Measurements from ENCODE around the gene EPHB2.

Gene EPHB2

GRCh38 chr1:22722901-22723550, 12.4 kb downstream of the EPHB2 start:
- no peak for DNase-seq

- DNase-seq, result no peak
Observed at GRCh38 chr1:22727873-22728272, 17.2 kb downstream of the EPHB2 start.

GRCh38 chr1:22728751-22729399, 18.2 kb downstream of the EPHB2 start:
- no peak for DNase-seq

DNA sequence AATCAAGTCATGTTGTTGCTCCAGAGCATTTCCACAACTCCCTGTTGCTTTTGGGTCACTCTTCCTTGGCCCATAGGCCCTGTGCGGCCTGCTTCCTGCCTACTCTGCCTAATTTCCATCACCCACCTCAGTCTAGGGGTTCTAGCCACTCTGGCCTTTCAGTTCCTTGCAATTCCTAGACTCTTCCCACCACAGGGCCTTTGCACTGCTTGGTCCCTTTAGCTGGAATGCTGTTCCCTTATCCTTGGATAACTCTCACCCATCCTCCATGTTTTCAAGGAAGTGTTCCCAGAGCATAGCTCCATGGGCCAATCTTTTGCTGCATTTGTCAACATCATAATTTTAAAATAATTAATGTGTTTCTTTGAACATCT, 18.7 kb downstream of the EPHB2 start:
- no peak for DNase-seq

DNA sequence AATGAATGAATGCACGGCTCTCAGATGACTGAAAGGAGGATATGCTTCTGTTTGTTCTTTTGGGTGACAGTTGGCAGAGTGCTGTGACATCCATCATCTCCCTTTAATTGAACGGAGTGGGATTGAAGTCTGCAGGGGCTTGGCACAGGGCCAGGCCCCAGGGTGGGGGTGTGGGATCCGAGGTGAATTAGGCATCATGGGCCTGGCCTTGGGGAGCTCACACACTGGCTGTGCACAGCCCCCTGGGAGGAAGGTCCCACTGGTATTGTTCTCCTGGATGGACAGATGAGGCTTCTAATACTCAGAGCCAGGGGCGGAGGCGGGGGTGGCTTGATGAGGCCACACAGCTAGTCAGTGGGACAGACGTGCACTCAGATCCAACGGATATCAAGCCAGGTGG, 19.3 kb downstream of the EPHB2 start:
- no peak for DNase-seq

DNA sequence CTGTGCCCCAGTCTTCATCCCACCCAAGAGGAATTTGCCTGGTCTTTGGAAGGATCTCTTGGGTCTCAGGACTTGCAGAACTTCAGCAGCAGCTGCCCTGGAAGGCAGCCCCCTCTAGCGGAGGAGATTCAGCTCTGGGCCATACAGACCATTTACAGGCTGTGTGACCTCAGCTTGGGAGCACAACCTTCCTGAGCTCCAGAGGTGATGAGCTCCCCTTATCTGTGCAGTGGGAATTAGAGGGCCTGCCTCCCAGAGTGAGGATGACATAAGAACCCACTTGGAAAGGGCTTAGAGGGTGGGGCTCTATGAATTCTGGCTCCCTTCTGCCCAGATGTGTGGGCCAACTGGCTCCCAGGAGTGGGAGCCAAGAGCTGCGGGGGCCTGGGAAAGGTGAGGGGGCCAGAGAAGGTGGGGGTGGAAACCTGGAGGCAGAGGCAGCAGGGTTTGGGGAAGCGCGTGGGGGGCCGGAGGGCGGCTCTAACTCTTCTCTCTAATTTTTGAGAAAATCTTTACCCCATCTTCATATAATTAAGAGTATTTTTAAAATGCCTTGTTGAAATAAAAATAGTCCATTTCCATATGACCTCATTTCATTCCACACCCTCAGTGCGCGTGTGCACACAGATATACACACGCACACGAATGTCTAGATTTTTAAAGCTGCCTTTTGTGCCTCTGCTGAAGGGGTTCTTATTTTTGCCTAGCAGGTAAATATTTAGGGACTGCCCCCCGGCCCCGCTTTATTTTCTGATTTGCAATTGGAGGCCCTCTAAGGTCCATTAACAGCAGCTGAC, 21.5 kb downstream of the EPHB2 start:
- no peak for DNase-seq

GRCh38 chr1:22733643-22734042, 23.0 kb downstream of the EPHB2 start:
- DNase-seq, result no peak

DNA sequence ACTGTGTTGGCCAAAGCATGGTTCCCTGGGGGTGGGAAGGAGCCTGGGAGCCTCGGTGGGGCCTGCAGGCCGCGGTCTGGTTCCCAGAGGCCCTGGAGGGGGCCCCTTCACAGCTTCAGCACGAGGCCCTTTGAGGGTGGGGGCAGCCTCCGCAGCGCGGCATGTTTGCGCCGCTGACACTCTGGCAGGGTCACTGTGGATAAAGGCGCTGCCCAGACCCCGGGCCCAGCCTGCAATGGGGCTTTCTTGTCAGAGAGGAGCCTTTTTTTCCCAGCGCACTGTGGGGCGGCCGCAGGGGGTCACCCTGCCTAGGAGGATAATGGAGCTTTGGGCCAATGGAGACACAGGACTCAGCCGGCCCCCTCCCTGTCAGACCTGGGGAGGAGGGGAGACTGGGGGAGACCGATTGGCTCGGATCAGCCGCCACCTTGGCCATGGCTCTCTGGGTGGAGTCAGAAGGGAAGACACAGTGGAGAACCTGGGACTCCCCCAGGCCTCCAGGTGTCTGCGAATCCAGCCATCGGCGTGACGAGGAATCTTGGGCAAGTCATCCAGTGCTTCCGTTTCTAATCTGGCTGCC, 26.0 kb downstream of the EPHB2 start:
- DNase-seq, result no peak

- DNase-seq, result no peak
Observed at GRCh38 chr1:22737374-22738068, 26.9 kb downstream of the EPHB2 start.

GRCh38 chr1:22738069-22738435, 27.4 kb downstream of the EPHB2 start:
- no peak for DNase-seq

- no peak for DNase-seq
Observed at GRCh38 chr1:22738522-22738921, 27.9 kb downstream of the EPHB2 start.

DNA sequence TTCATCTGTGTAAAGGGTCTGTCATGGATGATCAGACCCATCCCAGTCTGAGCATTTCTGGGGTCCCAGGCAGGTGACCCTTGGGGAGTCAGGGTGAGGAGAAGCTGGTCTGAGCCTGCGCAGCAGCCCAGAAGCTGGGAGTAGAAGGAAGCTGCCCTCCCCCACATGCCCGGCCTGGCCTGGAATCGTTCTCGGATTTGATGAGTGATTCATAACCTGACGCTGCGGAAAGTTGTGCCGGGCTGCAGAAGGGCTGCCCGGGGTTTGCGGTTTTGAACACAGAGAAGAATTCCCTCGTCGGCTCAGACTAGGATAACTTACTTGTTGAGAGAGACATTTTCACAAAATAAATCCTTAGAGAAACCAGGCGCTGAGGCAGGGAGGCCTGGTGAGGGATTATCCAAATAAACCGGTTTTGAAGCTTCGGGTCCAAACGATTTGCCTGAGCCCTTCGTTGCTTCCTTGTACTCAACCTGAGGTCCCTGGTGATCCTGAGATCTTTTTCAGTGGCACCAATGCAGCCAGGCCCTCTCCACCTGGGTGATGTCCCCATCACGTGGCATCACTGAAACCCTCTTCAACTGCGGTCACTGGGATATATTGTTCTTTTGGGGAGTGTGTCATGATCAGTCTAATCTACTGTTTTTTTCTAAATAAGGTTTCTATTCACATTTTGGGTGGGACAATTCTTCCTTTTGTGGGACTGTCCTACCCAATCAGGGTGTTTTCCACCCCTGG, 29.2 kb downstream of the EPHB2 start:
- no peak for DNase-seq

- DNase-seq, result no peak
Observed at GRCh38 chr1:22741118-22741517, 30.5 kb downstream of the EPHB2 start.

DNA sequence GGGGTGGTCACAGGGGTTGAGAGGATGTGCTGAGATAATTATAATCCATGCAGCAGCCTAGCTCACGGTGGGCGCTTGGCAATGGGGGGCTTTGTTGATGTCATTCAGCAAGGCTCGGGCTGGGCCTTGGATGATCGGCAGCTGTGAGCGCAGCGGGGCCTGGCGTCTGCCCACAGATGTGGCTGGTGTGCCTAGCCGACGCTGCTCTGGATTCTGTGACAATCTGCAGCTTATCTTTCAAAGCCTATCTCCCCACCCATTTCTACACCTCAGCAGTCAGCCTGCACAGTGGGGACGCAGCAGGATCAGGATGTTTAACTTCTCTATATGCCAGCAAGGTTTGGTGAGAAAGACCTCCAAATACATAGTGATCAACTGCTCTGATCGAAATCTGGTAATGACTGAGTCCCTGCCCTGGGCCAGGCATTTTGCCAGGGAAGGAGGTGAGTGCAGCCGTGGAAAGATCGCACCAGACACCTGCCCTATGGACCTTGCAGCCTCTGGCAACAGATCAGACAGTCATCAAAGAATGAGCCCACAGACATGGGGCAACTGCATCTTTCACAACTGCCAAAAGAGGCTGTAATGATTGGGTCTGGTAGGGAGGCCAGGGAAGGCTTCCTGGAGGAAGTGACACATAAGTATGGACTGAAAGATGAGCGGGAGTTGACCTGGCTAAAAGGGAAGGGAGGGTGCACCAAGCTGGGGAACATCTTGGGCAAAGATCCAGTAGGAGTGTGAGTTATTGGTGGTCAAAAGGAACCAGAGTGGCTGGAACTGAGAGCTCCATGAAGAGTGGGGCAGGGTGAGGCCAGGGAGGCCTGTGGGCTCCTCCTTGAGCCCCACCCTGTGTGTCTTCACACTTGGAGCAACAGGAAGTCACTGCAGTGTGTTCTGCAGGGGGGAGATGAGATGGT, 35.3 kb downstream of the EPHB2 start:
- no peak for DNase-seq

DNA sequence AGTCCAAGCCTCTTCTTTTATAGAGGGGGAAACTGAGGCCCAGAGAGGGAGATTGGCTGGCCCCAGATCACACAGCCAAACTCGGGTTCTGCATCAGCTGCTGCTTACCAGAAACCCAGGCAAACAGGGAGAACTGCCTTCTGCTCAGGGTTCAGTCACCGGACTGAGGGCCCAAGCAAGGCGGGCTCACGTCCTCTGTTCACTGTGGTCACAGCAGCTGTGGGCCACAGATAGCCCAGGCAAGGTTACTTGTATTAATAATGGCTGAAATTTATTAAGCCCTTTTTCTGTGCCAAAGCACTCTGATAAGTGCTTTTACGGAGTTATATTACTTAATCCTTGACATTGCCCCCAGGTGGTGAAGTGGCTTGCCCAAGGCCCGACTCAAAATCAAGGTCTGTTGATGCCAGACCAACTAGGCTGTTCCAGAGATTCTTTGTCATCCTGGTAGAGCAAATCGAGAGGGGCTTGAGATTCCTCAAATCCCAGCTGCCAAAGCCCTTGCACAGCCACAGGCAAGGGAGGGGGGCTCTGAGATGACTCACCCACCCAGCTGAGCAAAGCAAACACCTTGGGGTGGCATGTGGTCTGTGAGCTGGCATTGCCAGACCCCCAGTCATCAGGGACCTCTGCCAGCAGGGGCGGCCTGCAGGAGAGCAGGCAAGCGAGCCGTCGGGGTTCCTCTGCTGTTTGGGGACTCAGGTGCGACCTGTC, 36.5 kb downstream of the EPHB2 start:
- no peak for DNase-seq

- no peak for DNase-seq
Observed at GRCh38 chr1:22747735-22748073, 37.1 kb downstream of the EPHB2 start.

DNA sequence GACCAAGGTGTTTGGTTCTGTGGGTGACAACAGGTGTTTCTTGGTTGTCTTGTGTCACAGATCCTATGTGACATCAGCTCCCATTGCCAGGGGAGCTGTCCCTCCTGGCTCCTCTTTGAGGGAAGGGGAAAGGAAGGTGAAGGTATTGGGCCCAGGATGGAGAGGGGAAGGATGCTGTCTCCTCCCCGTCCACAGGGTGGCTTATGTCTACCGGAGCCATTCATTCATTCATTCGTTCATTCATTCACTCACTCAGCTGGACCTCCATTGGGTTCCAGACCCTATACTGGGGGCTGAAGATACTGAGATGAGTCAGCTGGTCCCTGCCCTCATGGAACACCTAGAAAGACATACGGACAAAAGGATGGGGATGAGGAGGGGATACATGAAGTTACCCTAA, 38.9 kb downstream of the EPHB2 start:
- DNase-seq, result no peak

- DNase-seq, result peak; percentile 56
Observed at GRCh38 chr1:22749919-22750684, 39.5 kb downstream of the EPHB2 start.

DNA sequence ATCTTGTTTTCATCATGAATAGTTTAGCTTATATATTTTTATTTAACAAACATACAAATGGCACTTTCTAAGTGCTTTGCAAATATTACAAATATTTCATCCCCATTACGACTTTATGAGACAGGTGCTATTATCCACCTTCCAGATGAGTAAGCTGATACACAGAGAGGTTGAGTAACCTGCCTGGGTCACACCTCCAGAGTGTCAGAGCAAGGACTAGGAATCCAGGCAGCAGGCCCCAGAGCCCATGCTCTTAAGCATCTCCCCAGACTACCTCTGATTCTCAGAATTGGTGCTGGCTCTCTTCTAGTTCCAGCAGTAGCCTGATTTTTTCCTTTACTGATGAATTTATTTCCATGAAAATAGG, 40.0 kb downstream of the EPHB2 start:
- peak; percentile 68 for DNase-seq

GRCh38 chr1:22751124-22751531, 40.5 kb downstream of the EPHB2 start:
- peak; percentile 84 for DNase-seq

All from NCI-H2029 (cell line).